Caco-2 (cell line): ENCODE data around the gene PDZD7. TPM values are rescaled to one million over a fixed set of nuclear protein-coding genes. Genes with fewer than 3 reads are reported as not detected.

Experiments used
- BruUV-seq: library from RNA; stranded (reverse); fragments of 400-500 nt; replicated peaks from 2 replicates; lab custom pipeline; 2021; lab: Mats Ljungman, UMichigan
- CTCF ChIA-PET: fragments of 300-600 bp; sonication (Branson Sonifier 250); formaldehyde crosslinking; loops from one replicate; lab custom pipeline; 2022; ENCODE audit warnings: antibody characterized with exemption; lab: Charles Lee
- POLR2A ChIA-PET: fragments of 300-600 bp; sonication (Branson Sonifier 250); formaldehyde crosslinking; loops from one replicate; lab custom pipeline; 2022; ENCODE audit warnings: antibody characterized with exemption; lab: Charles Lee
- DNase-seq, 2 experiments: peaks; one replicate each; pipeline versions ENCODE4 v3.0.0 to v3.0.0-alpha.2; 2020 to 2022
- H3K27me3 ChIP-seq: replicated peaks from 2 replicates; pipeline ENCODE4 v1.6.0; 2011; ENCODE audit warnings: low read length; ENCODE audit not compliant: control insufficient read depth, insufficient read depth
- H3K36me3 ChIP-seq: 2 replicates; pipeline ENCODE4 v1.5.1; 2011; ENCODE audit warnings: low read length; ENCODE audit not compliant: control insufficient read depth, insufficient read depth
- H3K4me1 ChIP-seq: fragments of 250-450 bp; sonication (Bioruptor Pico); 2 replicates; pipeline ENCODE4 v1.5.1; 2020; ENCODE audit warnings: mild to moderate bottlenecking
- H3K4me3 ChIP-seq: 2 replicates; pipeline ENCODE4 v1.5.1; 2011; ENCODE audit warnings: low read depth, mild to moderate bottlenecking, control low read depth, low read length
- H3K9me3 ChIP-seq: fragments of 250-450 bp; sonication (Bioruptor Pico); 2 replicates; pipeline ENCODE4 v1.5.1; 2020; ENCODE audit warnings: mild to moderate bottlenecking, moderate library complexity
- H3K27ac Mint-ChIP-seq: one replicate; pipeline ENCODE4 v1.8.0; 2022; ENCODE audit warnings: mixed read lengths; ENCODE audit not compliant: unreplicated experiment
- H3K27me3 Mint-ChIP-seq: one replicate; pipeline ENCODE4 v1.8.0; 2022; ENCODE audit warnings: mixed read lengths; ENCODE audit not compliant: insufficient read depth, unreplicated experiment
- H3K36me3 Mint-ChIP-seq: one replicate; pipeline ENCODE4 v1.8.0; 2022; ENCODE audit warnings: mild to moderate bottlenecking, mixed read lengths; ENCODE audit not compliant: insufficient read depth, unreplicated experiment
- H3K4me1 Mint-ChIP-seq: one replicate; pipeline ENCODE4 v1.8.0; 2022; ENCODE audit warnings: low read depth, mixed read lengths; ENCODE audit not compliant: unreplicated experiment
- H3K4me3 Mint-ChIP-seq: one replicate; pipeline ENCODE4 v1.8.0; 2022; ENCODE audit warnings: mild to moderate bottlenecking, moderate library complexity, mixed read lengths; ENCODE audit not compliant: unreplicated experiment
- H3K9me3 Mint-ChIP-seq: one replicate; pipeline ENCODE4 v1.8.0; 2022; ENCODE audit warnings: mixed read lengths; ENCODE audit not compliant: unreplicated experiment
- CTCF ChIP-seq, 2 experiments: fragments of 200-600 bp in 1 of 2; IDR thresholded peaks; 1 replicate in 1 of 2; 2 replicates in 1 of 2; pipeline versions ENCODE4 v1.5.1 to v1.8.0; 2011 to 2022; ENCODE audit warnings: antibody characterized with exemption in 1 of 2, control low read depth in 1 of 2, inconsistent platforms in 1 of 2, low read depth in 1 of 2, low read length in 1 of 2, mild to moderate bottlenecking in 1 of 2, moderate library complexity in 1 of 2; ENCODE audit not compliant: insufficient read depth in 1 of 2, severe bottlenecking in 1 of 2, unreplicated experiment in 1 of 2
- intact Hi-C: fragments of 100-400 bp; cut with micrococcal nuclease; formaldehyde crosslinking; loops from one replicate; pipeline ENCODE4 v1.10.0; 2022; ENCODE audit not compliant: unreplicated experiment
- total RNA-seq: library from RNA; stranded (reverse); gene quantifications from 2 replicates; pipeline ENCODE4 v1.2.3, GENCODE V29; 2022

PDZD7 gene
- total RNA-seq, 1 experiment from 2014 or later, result 1.5 TPM

- Histone ChIP-seq H3K4me1 (no peaks in the 10 kb centered on the region), H3K36me3 (no peaks in the 10 kb centered on the region), H3K27me3 (no peaks in the 10 kb centered on the region), H3K9me3 (no peaks in the 10 kb centered on the region), H3K4me3 (no peak overlapping the region)
- Mint-ChIP-seq H3K4me1 (no peaks in the 10 kb centered on the region), H3K9me3 (no peaks in the 10 kb centered on the region), H3K27ac (no peak overlapping the region), H3K4me3 (no peak overlapping the region), H3K36me3 (no peaks in the 10 kb centered on the region), H3K27me3 (peaks cover 8% of the 10 kb centered on the region)
- BruUV-seq, result no TSS peak
- CTCF ChIA-PET, result interaction anchor here (0.7 to 3.4 kb wide), 5 partner anchors 9 to 440 kb away, joined by 3 to 35 read pairs (median 9); no protein-coding TSS in a partner anchor
- no peak for TF ChIP-seq CTCF (IDR thresholded peaks at IDR 0.05; ENCODE audit: insufficient read depth in 1 of 2, low read depth in 1 of 2, low read length in 1 of 2, severe bottlenecking in 1 of 2, unreplicated experiment in 1 of 2)
- DNase-seq, result no peak
- intact Hi-C loops, result no loop called here
- POLR2A ChIA-PET, result no interaction called here
These were observed 44.8 kb upstream of the PDZD7 start for GRCh38 chr10:101075775-101076174.

- H3K27me3 ChIP-seq, result no peaks in the 10 kb centered on the region
- H3K4me1 Mint-ChIP-seq, result no peaks in the 10 kb centered on the region
These were observed 42.7 kb upstream of the PDZD7 start for GRCh38 chr10:101073631-101074030.

GRCh38 chr10:101072923-101073322 is 42.0 kb upstream of the PDZD7 start:
- no peaks in the 10 kb centered on the region for H3K27me3 ChIP-seq
- Mint-ChIP-seq H3K4me1 (no peaks in the 10 kb centered on the region), H3K27me3 (peaks cover 5% of the 10 kb centered on the region), H3K36me3 (peaks cover under 1% of the 10 kb centered on the region), H3K9me3 (no peaks in the 10 kb centered on the region), H3K27ac (no peak overlapping the region), H3K4me3 (no peak overlapping the region)
- CTCF ChIA-PET, result no interaction called here
- H3K9me3 ChIP-seq, result no peaks in the 10 kb centered on the region
- no peak for DNase-seq
- TF ChIP-seq CTCF (IDR thresholded peaks at IDR 0.05; ENCODE audit: insufficient read depth in 1 of 2, low read depth in 1 of 2, low read length in 1 of 2, severe bottlenecking in 1 of 2, unreplicated experiment in 1 of 2), result no peak
- no peaks in the 10 kb centered on the region for H3K4me1 ChIP-seq
- H3K36me3 ChIP-seq, result no peaks in the 10 kb centered on the region
- no TSS peak for BruUV-seq
- intact Hi-C loops, result no loop called here
- H3K4me3 ChIP-seq, result no peak overlapping the region
- POLR2A ChIA-PET, result no interaction called here

More at GRCh38 chr10:101073631-101074030, 42.7 kb upstream of the PDZD7 start:
- ChIA-PET POLR2A (interaction anchor here (0.9 kb wide), 1 partner anchor 69 kb away, joined by 3 read pairs; no protein-coding TSS in a partner anchor), CTCF (interaction anchor here (0.7 to 3.4 kb wide), 6 partner anchors 10 to 68 kb away, joined by 3 to 35 read pairs (median 5); no protein-coding TSS in a partner anchor)
- Histone ChIP-seq H3K4me3 (no peak overlapping the region), H3K4me1 (no peaks in the 10 kb centered on the region), H3K36me3 (no peaks in the 10 kb centered on the region), H3K9me3 (no peaks in the 10 kb centered on the region)
- Mint-ChIP-seq H3K27ac (no peak overlapping the region), H3K9me3 (no peaks in the 10 kb centered on the region), H3K4me3 (no peak overlapping the region), H3K27me3 (peaks cover 5% of the 10 kb centered on the region), H3K36me3 (no peaks in the 10 kb centered on the region)
- intact Hi-C loops, result no loop called here
- no peak for DNase-seq
- BruUV-seq, result no TSS peak
- TF ChIP-seq CTCF (IDR thresholded peaks at IDR 0.05; ENCODE audit: insufficient read depth in 1 of 2, low read depth in 1 of 2, low read length in 1 of 2, severe bottlenecking in 1 of 2, unreplicated experiment in 1 of 2), result peak in 1 of 2 experiments; percentile 27
